ENCODE results near the gene SLC24A3.

SLC24A3 gene

GRCh38 chr20:19658137-19658536, 445.7 kb downstream of the SLC24A3 start:
- H3K27me3 ChIP-seq (replicated peaks; ENCODE audit: control insufficient read depth, insufficient read depth, low read length): no peaks in the 10 kb centered on the region
- peak overlapping the region; percentile 48 for H3K4me3 ChIP-seq (replicated peaks; ENCODE audit: low read depth, low read length)
- TF ChIP-seq CTCF (IDR thresholded peaks at IDR 0.05; ENCODE audit: insufficient read depth, low read length, poor library complexity, severe bottlenecking): no peak
- peak; percentile 76 for DNase-seq (ENCODE audit: extremely low read depth, insufficient read length)
- no peaks in the 10 kb centered on the region for H3K36me3 ChIP-seq (ENCODE audit: control insufficient read depth, insufficient read depth, low read length)

- no peak for TF ChIP-seq CTCF (IDR thresholded peaks at IDR 0.05; ENCODE audit: insufficient read depth, low read length, poor library complexity, severe bottlenecking)
- no peak for DNase-seq (ENCODE audit: extremely low read depth, insufficient read length)
- no peaks in the 10 kb centered on the region for H3K27me3 ChIP-seq (replicated peaks; ENCODE audit: control insufficient read depth, insufficient read depth, low read length)
- no peaks in the 10 kb centered on the region for H3K36me3 ChIP-seq (ENCODE audit: control insufficient read depth, insufficient read depth, low read length)
- H3K4me3 ChIP-seq (replicated peaks; ENCODE audit: low read depth, low read length): no peak overlapping the region
Measured at GRCh38 chr20:19659448-19659847, 447.0 kb downstream of the SLC24A3 start.

- no peaks in the 10 kb centered on the region for H3K27me3 ChIP-seq (replicated peaks; ENCODE audit: control insufficient read depth, insufficient read depth, low read length)
- no peak for TF ChIP-seq CTCF (IDR thresholded peaks at IDR 0.05; ENCODE audit: insufficient read depth, low read length, poor library complexity, severe bottlenecking)
- H3K36me3 ChIP-seq (ENCODE audit: control insufficient read depth, insufficient read depth, low read length): no peaks in the 10 kb centered on the region
- no peak overlapping the region for H3K4me3 ChIP-seq (replicated peaks; ENCODE audit: low read depth, low read length)
- no peak for DNase-seq (ENCODE audit: extremely low read depth, insufficient read length)
Measured at GRCh38 chr20:19660808-19661378, 448.5 kb downstream of the SLC24A3 start.

GRCh38 chr20:19661717-19662636, 449.5 kb downstream of the SLC24A3 start:
- Histone ChIP-seq H3K36me3 (ENCODE audit: control insufficient read depth, insufficient read depth, low read length) (no peaks in the 10 kb centered on the region), H3K27me3 (replicated peaks; ENCODE audit: control insufficient read depth, insufficient read depth, low read length) (no peaks in the 10 kb centered on the region), H3K4me3 (replicated peaks; ENCODE audit: low read depth, low read length) (no peak overlapping the region)
- peak; percentile 96 for TF ChIP-seq CTCF (IDR thresholded peaks at IDR 0.05; ENCODE audit: insufficient read depth, low read length, poor library complexity, severe bottlenecking)
- DNase-seq (ENCODE audit: extremely low read depth, insufficient read length): peak; percentile 56

- Histone ChIP-seq H3K27me3 (replicated peaks; ENCODE audit: control insufficient read depth, insufficient read depth, low read length) (no peaks in the 10 kb centered on the region), H3K36me3 (ENCODE audit: control insufficient read depth, insufficient read depth, low read length) (no peaks in the 10 kb centered on the region), H3K4me3 (replicated peaks; ENCODE audit: low read depth, low read length) (no peak overlapping the region)
- TF ChIP-seq CTCF (IDR thresholded peaks at IDR 0.05; ENCODE audit: insufficient read depth, low read length, poor library complexity, severe bottlenecking): no peak
- DNase-seq (ENCODE audit: extremely low read depth, insufficient read length): no peak
Measured at GRCh38 chr20:19662637-19662995, 450.2 kb downstream of the SLC24A3 start.
